GM23338 (cell line): ENCODE results near the gene MTIF2.

Experiments used
- TF ChIP-seq, protein P1 (sequence below), 2 experiments: fragments of 200-600 bp in 1 of 2; sonication (generic) in 1 of 2; conservative IDR thresholded peaks; 2 replicates each; pipeline versions ENCODE4 v1.5.1 to v1.6.1; 2016 to 2017; ENCODE audit warnings: antibody characterized with exemption in 2 of 2, low read depth in 2 of 2, mild to moderate bottlenecking in 2 of 2, moderate library complexity in 1 of 2
- TF ChIP-seq, protein P2 (sequence below): fragments of 250-450 bp; sonication (Bioruptor Pico); IDR thresholded peaks from 2 replicates; pipeline ENCODE4 v1.5.0; 2020; ENCODE audit warnings: mild to moderate bottlenecking, moderate library complexity

DNA sequence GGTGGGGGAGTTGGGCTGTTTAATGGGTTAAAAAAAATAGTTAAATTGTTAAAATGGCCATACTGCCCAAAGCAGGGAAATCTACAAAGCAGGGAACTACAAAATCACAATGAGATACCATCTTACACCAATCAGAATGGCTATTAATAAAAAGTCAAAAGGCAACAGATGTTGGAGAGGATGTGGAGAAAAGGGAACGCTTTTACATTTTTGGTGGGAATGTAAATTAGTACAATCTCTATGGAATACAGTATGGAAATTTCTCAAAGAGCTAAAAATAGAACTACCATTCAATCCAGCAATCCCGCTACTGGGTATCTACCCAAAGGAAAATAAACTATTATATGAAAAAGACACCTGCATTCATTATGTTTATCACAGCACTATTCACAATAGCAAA is 64.1 kb downstream of the MTIF2 start:
- TF ChIP-seq, protein P1, sequence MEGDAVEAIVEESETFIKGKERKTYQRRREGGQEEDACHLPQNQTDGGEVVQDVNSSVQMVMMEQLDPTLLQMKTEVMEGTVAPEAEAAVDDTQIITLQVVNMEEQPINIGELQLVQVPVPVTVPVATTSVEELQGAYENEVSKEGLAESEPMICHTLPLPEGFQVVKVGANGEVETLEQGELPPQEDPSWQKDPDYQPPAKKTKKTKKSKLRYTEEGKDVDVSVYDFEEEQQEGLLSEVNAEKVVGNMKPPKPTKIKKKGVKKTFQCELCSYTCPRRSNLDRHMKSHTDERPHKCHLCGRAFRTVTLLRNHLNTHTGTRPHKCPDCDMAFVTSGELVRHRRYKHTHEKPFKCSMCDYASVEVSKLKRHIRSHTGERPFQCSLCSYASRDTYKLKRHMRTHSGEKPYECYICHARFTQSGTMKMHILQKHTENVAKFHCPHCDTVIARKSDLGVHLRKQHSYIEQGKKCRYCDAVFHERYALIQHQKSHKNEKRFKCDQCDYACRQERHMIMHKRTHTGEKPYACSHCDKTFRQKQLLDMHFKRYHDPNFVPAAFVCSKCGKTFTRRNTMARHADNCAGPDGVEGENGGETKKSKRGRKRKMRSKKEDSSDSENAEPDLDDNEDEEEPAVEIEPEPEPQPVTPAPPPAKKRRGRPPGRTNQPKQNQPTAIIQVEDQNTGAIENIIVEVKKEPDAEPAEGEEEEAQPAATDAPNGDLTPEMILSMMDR (conservative IDR thresholded peaks at IDR 0.05; ENCODE audit: low read depth in 2 of 2) = no peak
- TF ChIP-seq, protein P2, sequence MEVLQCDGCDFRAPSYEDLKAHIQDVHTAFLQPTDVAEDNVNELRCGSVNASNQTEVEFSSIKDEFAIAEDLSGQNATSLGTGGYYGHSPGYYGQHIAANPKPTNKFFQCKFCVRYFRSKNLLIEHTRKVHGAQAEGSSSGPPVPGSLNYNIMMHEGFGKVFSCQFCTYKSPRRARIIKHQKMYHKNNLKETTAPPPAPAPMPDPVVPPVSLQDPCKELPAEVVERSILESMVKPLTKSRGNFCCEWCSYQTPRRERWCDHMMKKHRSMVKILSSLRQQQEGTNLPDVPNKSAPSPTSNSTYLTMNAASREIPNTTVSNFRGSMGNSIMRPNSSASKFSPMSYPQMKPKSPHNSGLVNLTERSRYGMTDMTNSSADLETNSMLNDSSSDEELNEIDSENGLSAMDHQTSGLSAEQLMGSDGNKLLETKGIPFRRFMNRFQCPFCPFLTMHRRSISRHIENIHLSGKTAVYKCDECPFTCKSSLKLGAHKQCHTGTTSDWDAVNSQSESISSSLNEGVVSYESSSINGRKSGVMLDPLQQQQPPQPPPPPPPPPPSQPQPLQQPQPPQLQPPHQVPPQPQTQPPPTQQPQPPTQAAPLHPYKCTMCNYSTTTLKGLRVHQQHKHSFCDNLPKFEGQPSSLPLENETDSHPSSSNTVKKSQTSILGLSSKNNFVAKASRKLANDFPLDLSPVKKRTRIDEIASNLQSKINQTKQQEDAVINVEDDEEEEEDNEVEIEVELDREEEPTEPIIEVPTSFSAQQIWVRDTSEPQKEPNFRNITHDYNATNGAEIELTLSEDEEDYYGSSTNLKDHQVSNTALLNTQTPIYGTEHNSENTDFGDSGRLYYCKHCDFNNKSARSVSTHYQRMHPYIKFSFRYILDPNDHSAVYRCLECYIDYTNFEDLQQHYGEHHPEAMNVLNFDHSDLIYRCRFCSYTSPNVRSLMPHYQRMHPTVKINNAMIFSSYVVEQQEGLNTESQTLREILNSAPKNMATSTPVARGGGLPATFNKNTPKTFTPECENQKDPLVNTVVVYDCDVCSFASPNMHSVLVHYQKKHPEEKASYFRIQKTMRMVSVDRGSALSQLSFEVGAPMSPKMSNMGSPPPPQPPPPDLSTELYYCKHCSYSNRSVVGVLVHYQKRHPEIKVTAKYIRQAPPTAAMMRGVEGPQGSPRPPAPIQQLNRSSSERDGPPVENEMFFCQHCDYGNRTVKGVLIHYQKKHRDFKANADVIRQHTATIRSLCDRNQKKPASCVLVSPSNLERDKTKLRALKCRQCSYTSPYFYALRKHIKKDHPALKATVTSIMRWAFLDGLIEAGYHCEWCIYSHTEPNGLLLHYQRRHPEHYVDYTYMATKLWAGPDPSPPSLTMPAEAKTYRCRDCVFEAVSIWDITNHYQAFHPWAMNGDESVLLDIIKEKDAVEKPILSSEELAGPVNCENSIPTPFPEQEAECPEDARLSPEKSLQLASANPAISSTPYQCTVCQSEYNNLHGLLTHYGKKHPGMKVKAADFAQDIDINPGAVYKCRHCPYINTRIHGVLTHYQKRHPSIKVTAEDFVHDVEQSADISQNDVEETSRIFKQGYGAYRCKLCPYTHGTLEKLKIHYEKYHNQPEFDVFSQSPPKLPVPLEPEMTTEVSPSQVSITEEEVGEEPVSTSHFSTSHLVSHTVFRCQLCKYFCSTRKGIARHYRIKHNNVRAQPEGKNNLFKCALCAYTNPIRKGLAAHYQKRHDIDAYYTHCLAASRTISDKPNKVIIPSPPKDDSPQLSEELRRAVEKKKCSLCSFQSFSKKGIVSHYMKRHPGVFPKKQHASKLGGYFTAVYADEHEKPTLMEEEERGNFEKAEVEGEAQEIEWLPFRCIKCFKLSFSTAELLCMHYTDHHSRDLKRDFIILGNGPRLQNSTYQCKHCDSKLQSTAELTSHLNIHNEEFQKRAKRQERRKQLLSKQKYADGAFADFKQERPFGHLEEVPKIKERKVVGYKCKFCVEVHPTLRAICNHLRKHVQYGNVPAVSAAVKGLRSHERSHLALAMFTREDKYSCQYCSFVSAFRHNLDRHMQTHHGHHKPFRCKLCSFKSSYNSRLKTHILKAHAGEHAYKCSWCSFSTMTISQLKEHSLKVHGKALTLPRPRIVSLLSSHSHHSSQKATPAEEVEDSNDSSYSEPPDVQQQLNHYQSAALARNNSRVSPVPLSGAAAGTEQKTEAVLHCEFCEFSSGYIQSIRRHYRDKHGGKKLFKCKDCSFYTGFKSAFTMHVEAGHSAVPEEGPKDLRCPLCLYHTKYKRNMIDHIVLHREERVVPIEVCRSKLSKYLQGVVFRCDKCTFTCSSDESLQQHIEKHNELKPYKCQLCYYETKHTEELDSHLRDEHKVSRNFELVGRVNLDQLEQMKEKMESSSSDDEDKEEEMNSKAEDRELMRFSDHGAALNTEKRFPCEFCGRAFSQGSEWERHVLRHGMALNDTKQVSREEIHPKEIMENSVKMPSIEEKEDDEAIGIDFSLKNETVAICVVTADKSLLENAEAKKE (CRISPR knock-in tag) = no peak
